GF-D8 (cell line): Measurements from ENCODE around the gene WDR33.
"Not testable (repeated sequence)": the region's sequence is repeated elsewhere in the genome, so short reads cannot be mapped to it uniquely, and the experiment has no call there.

Source experiments
- DNase-seq: peaks from one replicate; lab custom pipeline; 2025; lab: John Stamatoyannopoulos, UW

WDR33 gene

GRCh38 chr2:127810619-127811396 lies at the start of gene WDR33:
WDR33 (minus strand) TSS chr2:127811171; CDS start chr2:127770981, 40,190 bp downstream.
- DNase-seq = peak; percentile 81

DNA sequence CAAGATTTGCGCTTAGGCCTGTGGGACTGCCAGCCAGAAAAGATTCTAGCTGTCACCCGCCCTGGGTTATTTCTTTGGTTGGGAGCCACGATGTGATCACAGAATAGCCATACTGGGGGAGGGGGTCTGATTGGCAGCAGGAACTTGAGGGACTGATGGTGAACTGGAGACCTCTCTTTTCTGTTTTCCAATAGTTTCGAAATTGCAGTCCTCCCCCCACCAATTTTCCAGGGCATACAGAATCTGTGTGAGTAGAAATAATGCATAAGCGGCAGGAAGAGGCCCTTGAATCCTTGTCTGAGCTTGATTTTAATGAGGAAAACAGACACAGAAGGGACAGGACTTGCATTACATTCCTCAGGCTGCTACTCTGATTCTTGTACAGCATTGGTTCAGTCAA lies 49.2 kb upstream of the WDR33 start:
- DNase-seq = no peak

GRCh38 chr2:127859712-127860085 lies 48.7 kb upstream of the WDR33 start:
- DNase-seq = no peak

DNA sequence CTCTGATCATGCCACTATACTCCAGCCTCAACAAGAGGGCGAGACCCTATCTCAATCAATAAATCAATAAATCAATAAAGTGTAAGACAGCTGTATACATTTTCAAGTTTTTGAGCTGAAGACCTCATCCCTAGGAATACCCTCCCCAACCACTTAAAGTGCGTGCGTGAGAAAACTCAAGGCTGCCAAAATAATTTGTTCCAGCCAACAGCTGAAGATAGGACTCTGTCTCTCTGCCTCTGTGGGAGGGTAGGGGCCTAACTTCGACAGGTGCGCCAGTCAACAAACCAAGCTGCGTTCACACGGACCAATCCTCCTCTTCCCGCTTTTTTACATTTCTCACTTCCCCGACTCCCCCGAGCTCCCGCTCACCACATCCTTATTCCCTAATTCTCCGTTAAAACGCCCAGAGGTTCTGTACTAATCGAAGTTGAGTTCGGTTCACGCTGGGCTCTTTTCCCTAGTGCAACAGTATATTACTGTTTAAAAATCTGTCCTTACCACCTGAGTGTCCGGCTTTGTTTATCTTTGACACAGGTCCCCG lies 46.4 kb upstream of the WDR33 start:
- DNase-seq = no peak

GRCh38 chr2:127853671-127854070 lies 42.7 kb upstream of the WDR33 start:
- no peak for DNase-seq

DNA sequence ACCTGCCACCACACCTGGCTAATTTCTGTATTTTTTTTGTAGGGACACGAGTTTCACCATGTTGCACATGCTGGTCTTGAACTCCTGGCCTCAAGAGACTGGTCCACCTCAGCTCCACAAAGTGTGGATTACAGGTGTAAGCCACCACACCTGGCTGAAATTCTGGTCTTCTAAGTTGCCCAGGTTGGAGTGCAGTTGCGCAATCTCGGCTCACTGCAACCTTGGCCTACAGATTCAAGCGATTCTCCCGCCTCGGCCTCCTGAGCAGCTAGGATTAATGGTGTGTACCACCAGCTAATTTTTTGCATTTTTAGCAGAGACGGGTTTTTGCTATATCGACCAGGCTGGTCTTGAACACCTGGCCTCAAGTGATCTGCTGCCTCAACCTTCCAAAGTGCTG lies 41.4 kb upstream of the WDR33 start:
- no peak for DNase-seq

DNA sequence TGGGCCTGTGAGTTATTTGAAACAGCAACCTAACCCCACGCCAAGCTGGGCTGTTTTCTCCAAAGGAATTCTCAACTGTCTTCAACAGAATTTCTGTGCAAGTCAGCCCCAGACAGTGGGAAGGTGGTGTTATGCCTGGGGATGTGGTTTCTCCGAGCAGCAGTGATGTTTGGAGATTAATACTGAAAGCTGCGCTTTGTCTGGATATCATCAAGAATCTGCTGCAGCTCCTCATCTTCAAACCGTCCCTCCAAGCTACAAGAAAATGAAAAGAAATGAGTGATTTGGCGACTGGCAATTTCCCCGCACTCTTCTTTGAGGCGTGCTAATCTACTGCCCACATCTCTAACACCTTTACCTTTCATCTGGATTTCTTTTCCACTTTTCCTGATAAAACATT lies 37.0 kb upstream of the WDR33 start:
- no peak for DNase-seq

- no peak for DNase-seq
Measured at GRCh38 chr2:127844973-127845372, 34.0 kb upstream of the WDR33 start.

DNA sequence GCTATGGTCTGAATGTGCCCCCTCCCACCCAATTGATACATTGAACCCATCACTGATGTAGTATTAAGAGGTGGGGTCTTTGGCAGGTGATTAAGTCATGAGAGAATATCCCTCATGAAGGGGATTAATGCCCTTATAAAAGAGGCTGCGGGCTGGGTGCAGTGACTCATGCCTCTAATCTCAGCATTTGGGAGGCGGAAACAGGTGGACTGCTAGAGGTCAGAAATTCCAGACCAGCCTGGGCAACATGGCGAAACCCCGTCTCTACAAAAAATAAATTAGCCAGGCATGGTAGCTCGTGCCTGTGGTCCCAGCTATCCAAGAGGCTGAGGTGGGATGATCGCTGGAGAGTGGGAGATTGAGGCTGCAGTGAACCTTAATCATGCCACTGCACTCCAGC lies 32.7 kb upstream of the WDR33 start:
- DNase-seq = no peak

GRCh38 chr2:127841466-127842178 lies 30.7 kb upstream of the WDR33 start:
- DNase-seq = no peak

GRCh38 chr2:127840893-127841292 lies 29.9 kb upstream of the WDR33 start:
- DNase-seq = no peak

DNA sequence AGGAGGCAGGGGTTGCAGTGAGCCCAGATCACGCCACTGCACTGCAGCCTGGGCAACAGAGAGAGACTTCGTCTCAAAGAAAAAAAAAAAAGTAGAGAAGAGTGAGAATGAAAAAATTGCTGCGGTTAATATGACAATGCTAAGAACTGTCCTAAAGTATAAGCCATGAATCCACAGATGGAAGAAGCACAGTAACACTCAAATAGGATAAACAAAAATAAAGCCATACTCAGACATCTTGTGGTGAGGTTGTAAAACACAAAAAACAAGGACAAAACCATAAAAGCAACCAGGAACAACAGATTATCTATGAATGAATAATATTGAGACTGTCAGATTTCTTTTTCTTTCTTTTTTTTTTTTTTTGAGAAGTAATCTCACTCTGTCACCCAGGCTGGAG lies 24.0 kb upstream of the WDR33 start:
- DNase-seq = no peak

GRCh38 chr2:127829845-127830246 lies 18.9 kb upstream of the WDR33 start:
- DNase-seq = peak; percentile 16

DNA sequence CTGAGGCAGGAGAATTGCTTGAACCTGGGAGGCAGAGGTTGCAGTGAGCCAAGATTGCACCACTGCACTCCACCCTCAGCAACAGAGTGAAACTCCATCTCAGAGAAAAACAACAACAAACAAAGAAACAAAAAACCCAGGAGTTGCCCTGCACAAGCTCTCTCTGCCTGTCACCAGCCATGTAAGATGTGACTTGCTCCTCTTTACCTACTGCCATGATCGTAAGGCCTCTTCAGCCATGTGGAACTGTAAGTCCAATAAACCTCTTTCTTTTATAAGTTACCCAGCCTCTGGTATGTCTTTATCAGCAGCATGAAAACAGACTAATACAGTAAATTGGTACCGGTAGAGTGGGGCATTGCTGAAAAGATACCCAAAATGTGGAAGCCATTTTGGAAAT lies 15.7 kb upstream of the WDR33 start:
- DNase-seq = not testable (repeated sequence)

DNA sequence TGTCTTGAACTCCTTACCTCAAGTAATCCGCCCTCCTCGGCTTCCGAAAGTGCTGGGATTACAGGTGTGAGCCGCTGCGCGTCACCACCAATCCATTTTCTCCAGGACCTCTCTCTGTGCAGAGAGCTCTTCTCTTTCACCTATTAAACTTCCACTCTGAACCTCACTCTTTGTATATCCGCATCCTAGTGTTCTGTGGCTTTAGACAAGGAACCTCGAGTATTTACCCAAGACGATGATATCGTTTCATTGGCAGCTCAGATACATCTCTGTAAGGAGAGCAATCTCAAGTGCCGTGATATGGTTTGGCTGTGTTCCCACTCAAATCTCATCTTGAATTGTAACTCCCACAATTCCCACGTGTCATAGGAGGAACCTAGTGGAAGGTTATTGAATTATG lies 15.1 kb upstream of the WDR33 start:
- DNase-seq = no peak

GRCh38 chr2:127820080-127820668 lies 9.2 kb upstream of the WDR33 start:
- no peak for DNase-seq

GRCh38 chr2:127818794-127819425 lies 7.9 kb upstream of the WDR33 start:
- DNase-seq = no peak

DNA sequence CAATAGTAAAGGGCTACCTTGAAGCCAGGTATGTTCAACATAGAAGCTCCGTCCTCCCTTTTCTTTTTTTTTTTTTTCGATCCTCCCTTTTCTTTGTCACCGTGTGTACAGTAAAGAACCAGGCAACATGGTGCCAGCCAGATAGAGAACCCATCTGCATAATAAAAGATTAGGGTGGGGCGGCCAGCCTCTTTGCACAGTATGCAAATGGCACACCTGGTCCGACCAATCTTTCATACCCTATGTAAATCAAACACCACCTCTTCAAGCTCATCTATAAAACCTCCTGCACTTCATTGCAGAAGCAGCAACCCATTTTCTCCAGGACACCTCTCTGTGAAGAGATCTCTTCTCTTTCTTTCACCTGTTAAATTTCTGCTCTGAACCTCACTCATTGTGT lies 7.3 kb upstream of the WDR33 start:
- DNase-seq = no peak

DNA sequence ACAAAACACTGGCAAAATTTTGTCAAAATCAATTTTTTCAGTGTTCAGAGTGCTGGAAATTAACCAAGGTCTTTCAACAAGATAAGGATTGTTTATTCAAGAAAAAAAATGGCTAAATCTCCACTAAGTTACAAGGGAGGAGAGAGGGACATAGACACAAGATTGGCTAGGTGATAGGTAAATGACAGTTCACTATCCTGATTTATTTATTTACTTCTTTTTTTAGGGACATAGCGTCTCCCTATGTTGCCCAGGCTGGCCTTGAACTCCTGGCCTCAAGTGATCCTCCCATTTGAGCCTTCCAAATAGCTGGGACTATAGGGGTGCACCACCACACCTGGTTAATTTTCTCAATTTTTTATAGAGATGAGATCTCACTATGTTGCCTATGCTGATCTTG lies 3.7 kb upstream of the WDR33 start:
- DNase-seq = no peak

DNA sequence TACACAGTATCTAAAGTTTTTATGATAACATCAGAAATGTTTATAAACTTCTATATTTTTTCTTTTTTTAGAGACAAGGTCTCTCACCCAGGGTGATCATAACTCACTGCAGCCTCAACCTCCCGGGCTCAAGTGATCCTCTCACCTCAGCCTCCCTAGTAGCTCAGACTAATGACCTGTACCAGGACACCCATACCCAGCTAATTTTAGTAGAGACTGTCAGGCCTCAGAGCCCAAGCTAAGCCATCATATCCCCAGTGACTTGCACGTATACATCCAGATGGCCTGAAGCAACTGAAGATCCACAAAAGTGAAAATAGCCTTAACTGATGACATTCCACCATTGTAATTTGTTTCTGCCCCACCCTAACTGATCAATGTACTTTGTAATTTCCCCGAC lies 1.5 kb upstream of the WDR33 start:
- DNase-seq = not testable (repeated sequence)

GRCh38 chr2:127811397-127812321 lies 688 bp upstream of the WDR33 start:
- DNase-seq = peak; percentile 12
